Hepatocyte (in vitro differentiated cells): ENCODE results near the gene SKAP2. TPM values are rescaled to one million over a fixed set of nuclear protein-coding genes. Genes with fewer than 3 reads are reported as not detected.

ENCODE experiments used
- DNase-seq: peaks from one replicate; pipeline ENCODE4 v3.0.0-alpha.2; 2016; ENCODE audit warnings: low spot score
- H2AFZ ChIP-seq: fragments of 200-600 bp; sonication (generic); 2 replicates; pipeline ENCODE4 v1.6.0; 2016; ENCODE audit warnings: antibody characterized with exemption, mild to moderate bottlenecking
- H3K27ac ChIP-seq: fragments of 200-600 bp; sonication (generic); 2 replicates; pipeline ENCODE4 v1.5.1; 2016; ENCODE audit warnings: mild to moderate bottlenecking
- H3K27me3 ChIP-seq: fragments of 200-600 bp; sonication (generic); 2 replicates; pipeline ENCODE4 v1.6.1; 2016
- H3K36me3 ChIP-seq: fragments of 200-600 bp; sonication (generic); replicated peaks from 2 replicates; pipeline ENCODE4 v1.5.1; 2016; ENCODE audit warnings: low read depth; ENCODE audit not compliant: insufficient read depth
- H3K4me1 ChIP-seq: fragments of 200-600 bp; sonication (generic); 2 replicates; pipeline ENCODE4 v1.5.1; 2016; ENCODE audit warnings: mild to moderate bottlenecking, moderate library complexity; ENCODE audit not compliant: insufficient read depth
- H3K4me2 ChIP-seq: fragments of 200-600 bp; sonication (generic); 2 replicates; pipeline ENCODE4 v1.6.0; 2016
- H3K4me3 ChIP-seq: fragments of 200-600 bp; sonication (generic); 2 replicates; pipeline ENCODE4 v1.5.1; 2016; ENCODE audit warnings: mild to moderate bottlenecking
- H3K79me2 ChIP-seq: fragments of 200-600 bp; sonication (generic); 2 replicates; pipeline ENCODE4 v1.6.0; 2017; ENCODE audit warnings: mild to moderate bottlenecking
- H3K9me2 ChIP-seq: fragments of 200-600 bp; sonication (generic); replicated peaks from 2 replicates; pipeline ENCODE4 v1.6.0; 2017; ENCODE audit warnings: mild to moderate bottlenecking; ENCODE audit not compliant: insufficient read depth
- H3K9me3 ChIP-seq: fragments of 200-600 bp; sonication (generic); 2 replicates; pipeline ENCODE4 v1.5.1; 2016; ENCODE audit warnings: low read depth, mild to moderate bottlenecking
- H4K20me1 ChIP-seq: fragments of 200-600 bp; sonication (generic); 2 replicates; pipeline ENCODE4 v1.6.0; 2016; ENCODE audit warnings: mild to moderate bottlenecking; ENCODE audit not compliant: insufficient read depth, poor library complexity, severe bottlenecking
- CTCF ChIP-seq: fragments of 200-600 bp; sonication (generic); IDR thresholded peaks from 2 replicates; pipeline ENCODE4 v1.5.1; 2016; ENCODE audit warnings: antibody characterized with exemption, mild to moderate bottlenecking; ENCODE audit not compliant: poor library complexity
- EZH2 ChIP-seq: fragments of 200-600 bp; sonication (generic); IDR thresholded peaks from 2 replicates; pipeline ENCODE4 v1.6.1; 2016; ENCODE audit warnings: antibody characterized with exemption, mild to moderate bottlenecking, borderline replicate concordance
- EZH2phosphoT487 ChIP-seq: fragments of 200-600 bp; sonication (generic); IDR thresholded peaks from one replicate; pipeline ENCODE4 v1.6.1; 2018; ENCODE audit warnings: antibody characterized with exemption, mild to moderate bottlenecking, low read depth, moderate library complexity; ENCODE audit not compliant: unreplicated experiment, severe bottlenecking
- WGBS: methylation state at CpG from one replicate; pipeline ENCODE4 v1.1.6; 2016; ENCODE audit warnings: low lambda C conversion rate; ENCODE audit errors: missing lambda C conversion rate; 5-methylcytosine and 5-hydroxymethylcytosine counted together
- polyA plus RNA-seq: library from polyadenylated mRNA; unstranded; fragments of >200 nt; fragmentation: Nextera tagmentation; extraction: Ambion mirVana; gene quantifications from 2 replicates; pipeline ENCODE4 v1.2.1, GENCODE V29; 2016
- total RNA-seq: library from RNA; depleted of rRNA; stranded (reverse); fragments of >200 nt; gene quantifications from 2 replicates; pipeline ENCODE4 v1.2.3, GENCODE V29; 2014

SKAP2 gene
- total and polyA plus RNA-seq, 2 experiments from 2014 or later = 8.4 to 13.5 TPM

GRCh38 chr7:26648554-26648953, 215.8 kb downstream of the SKAP2 start:
- Histone ChIP-seq H3K9me3 (no peaks in the 10 kb centered on the region), H3K4me1 (no peaks in the 10 kb centered on the region), H3K27me3 (no peaks in the 10 kb centered on the region), H2AFZ (no peak overlapping the region), H3K9me2 (no peaks in the 10 kb centered on the region), H3K36me3 (no peaks in the 10 kb centered on the region), H3K79me2 (no peaks in the 10 kb centered on the region), H4K20me1 (no peaks in the 10 kb centered on the region), H3K4me2 (no peak overlapping the region), H3K4me3 (no peak overlapping the region), H3K27ac (no peak overlapping the region)
- DNase-seq = no peak
- WGBS = 75% methylated on average over 2 of the region's 2 CpGs
- no peak for TF ChIP-seq EZH2phosphoT487
- TF ChIP-seq EZH2 = no peak
- no peak for TF ChIP-seq CTCF

- TF ChIP-seq EZH2phosphoT487 = no peak
- 85% methylated on average over 7 of the region's 7 CpGs for WGBS
- H3K27ac ChIP-seq = no peak overlapping the region
Measured at GRCh38 chr7:26646336-26647048, 217.9 kb downstream of the SKAP2 start.

GRCh38 chr7:26645121-26645520, 219.3 kb downstream of the SKAP2 start:
- Histone ChIP-seq H3K4me3 (no peak overlapping the region), H3K4me2 (no peak overlapping the region), H3K36me3 (no peaks in the 10 kb centered on the region), H3K4me1 (no peaks in the 10 kb centered on the region), H3K9me3 (no peaks in the 10 kb centered on the region), H3K27me3 (no peaks in the 10 kb centered on the region), H2AFZ (no peak overlapping the region), H3K27ac (no peak overlapping the region), H4K20me1 (no peaks in the 10 kb centered on the region), H3K9me2 (no peaks in the 10 kb centered on the region), H3K79me2 (no peaks in the 10 kb centered on the region)
- no peak for TF ChIP-seq EZH2phosphoT487
- TF ChIP-seq EZH2 = no peak
- no peak for TF ChIP-seq CTCF
- WGBS = 88% methylated on average over 6 of the region's 6 CpGs
- DNase-seq = no peak

More at GRCh38 chr7:26646336-26647048, 217.9 kb downstream of the SKAP2 start:
- DNase-seq = no peak
- H3K4me3 ChIP-seq = no peak overlapping the region
- H3K9me3 ChIP-seq = no peaks in the 10 kb centered on the region
- no peak overlapping the region for H3K4me2 ChIP-seq
- H3K36me3 ChIP-seq = no peaks in the 10 kb centered on the region
- no peaks in the 10 kb centered on the region for H4K20me1 ChIP-seq
- H3K4me1 ChIP-seq = no peaks in the 10 kb centered on the region
- H2AFZ ChIP-seq = no peak overlapping the region
- H3K27me3 ChIP-seq = no peaks in the 10 kb centered on the region
- no peaks in the 10 kb centered on the region for H3K9me2 ChIP-seq
- H3K79me2 ChIP-seq = no peaks in the 10 kb centered on the region

- Histone ChIP-seq H3K9me3 (no peaks in the 10 kb centered on the region), H3K4me2 (no peak overlapping the region), H3K4me3 (no peak overlapping the region), H3K4me1 (no peaks in the 10 kb centered on the region), H4K20me1 (no peaks in the 10 kb centered on the region), H3K9me2 (no peaks in the 10 kb centered on the region), H3K79me2 (no peaks in the 10 kb centered on the region), H2AFZ (no peak overlapping the region), H3K36me3 (no peaks in the 10 kb centered on the region), H3K27me3 (no peaks in the 10 kb centered on the region), H3K27ac (no peak overlapping the region)
- no peak for DNase-seq
- TF ChIP-seq CTCF = no peak
- TF ChIP-seq EZH2phosphoT487 = no peak
- TF ChIP-seq EZH2 = no peak
- 88% methylated on average over 3 of the region's 3 CpGs for WGBS
Measured at GRCh38 chr7:26642416-26642815, 222.0 kb downstream of the SKAP2 start.
